ENCODE measurements around the gene ZDHHC23.

The ZDHHC23 gene

GRCh38 chr3:113947372-113948014 lies at the start of gene ZDHHC23:
Gene ZDHHC23 (plus strand): TSS chr3:113948013. CDS start chr3:113948803, 790 bp downstream.
- peak; percentile 79 to 91 (median 87) for DNase-seq

GRCh38 chr3:113898892-113899291 lies 48.9 kb upstream of the ZDHHC23 start:
- no peak for DNase-seq

DNA sequence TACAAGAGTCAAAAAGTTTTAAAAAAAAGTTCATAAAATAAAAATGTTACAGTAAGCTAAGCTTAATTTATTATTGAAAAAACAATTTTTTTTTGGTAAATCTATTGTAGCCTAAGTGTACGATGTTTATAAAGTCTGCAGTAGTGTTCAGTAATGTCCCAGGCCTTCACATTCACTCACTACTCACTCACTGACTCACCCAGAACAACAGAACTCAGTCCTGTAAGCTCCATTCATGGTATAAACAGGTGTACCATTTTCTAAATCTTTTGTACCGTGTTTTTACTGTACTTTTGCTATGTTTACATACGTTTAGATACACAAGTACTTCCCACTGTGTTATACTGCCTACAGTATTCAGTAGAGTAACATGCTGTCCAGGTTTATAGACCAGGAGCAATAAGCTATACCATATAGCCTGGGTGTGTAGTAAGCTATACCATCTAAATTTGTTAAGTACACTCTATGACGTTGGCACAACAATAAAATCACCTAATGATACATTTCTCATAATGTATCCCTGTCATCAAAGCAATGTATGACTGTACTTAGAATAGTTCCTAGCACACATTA lies 41.2 kb upstream of the ZDHHC23 start:
- no peak for DNase-seq

DNA sequence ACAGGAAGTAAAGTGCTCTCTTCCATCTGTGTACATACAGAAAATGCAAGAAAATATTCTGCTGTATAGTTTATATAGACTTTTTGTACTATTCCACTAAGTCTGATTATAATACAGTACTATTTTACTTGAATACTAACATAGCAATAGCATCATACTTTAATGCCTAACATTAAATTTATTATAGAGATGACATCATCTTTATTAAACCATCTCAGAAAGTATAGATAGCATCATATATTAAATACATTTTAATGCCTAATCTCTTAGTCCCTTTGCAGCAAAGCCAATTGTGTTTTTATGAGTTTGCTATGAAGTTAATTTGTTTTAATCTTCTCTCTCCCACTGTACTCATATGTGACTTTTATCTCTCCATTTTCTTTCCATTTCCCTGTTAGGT lies 39.7 kb upstream of the ZDHHC23 start:
- no peak for DNase-seq

DNA sequence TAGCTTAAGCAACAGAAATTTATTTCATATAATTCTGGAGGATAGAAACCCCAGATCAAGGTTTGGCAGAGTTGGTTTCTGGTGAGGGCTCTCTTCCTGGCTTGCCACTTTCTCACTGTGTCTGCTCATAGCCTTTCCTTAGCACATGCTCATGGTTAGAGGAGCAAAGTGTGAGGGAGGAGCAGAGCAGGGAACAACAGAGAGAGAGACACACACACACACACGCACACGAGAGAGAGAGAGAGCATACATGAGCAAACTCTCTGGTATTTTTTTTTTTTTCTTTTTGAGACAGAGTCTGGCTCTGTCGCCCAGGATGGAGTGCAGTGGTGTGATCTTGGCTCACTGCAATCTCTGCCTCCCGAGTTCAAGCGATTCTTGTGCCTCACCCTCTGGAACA lies 36.8 kb upstream of the ZDHHC23 start:
- DNase-seq: no peak

DNA sequence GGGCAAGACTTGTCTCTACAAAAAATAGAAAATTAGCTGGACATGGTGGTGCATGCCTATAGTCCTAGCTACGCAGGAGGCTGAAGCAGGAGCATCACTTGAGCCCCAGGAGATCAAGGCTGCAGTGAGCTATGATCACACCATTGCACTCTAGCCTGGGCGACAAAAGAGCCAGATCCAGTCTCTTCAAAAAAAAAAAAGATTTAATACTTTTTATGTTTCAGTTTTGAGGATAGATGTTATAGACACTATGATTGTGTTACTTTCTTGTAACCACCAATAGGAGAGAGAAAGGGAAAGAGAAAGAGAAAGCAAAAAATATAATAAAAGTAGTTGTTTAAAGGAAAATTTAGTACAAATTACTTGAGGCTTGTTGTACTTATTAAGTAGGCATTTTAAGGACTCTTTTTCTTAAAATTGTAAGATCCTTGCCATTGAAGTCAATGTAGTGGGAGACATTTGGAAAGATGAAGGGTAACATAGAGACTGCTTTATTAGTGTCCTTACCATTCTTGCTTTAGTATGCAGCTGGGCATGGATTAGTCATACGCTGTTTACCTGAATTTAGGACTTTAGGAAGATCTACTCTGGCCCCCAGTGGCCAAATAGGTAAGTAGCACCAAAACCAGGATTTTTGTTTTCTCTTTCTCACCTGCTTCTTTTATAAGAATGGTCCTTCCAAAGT lies 35.1 kb upstream of the ZDHHC23 start:
- DNase-seq: peak; percentile 48 to 81 (median 50)

- no peak for DNase-seq
Observed at GRCh38 chr3:113914646-113915045, 33.2 kb upstream of the ZDHHC23 start.

GRCh38 chr3:113927556-113927955 lies 20.3 kb upstream of the ZDHHC23 start:
- DNase-seq: no peak

GRCh38 chr3:113946831-113947230 lies 982 bp upstream of the ZDHHC23 start:
- DNase-seq: peak in 1 of 3 experiments; percentile 29

GRCh38 chr3:113948015-113948917 lies 453 bp downstream of the ZDHHC23 start:
- peak; percentile 58 to 87 (median 85) for DNase-seq

- DNase-seq: no peak
Observed at GRCh38 chr3:113952921-113953320, 5.1 kb downstream of the ZDHHC23 start.

GRCh38 chr3:113953677-113954076 lies 5.9 kb downstream of the ZDHHC23 start:
- DNase-seq: no peak

- DNase-seq: no peak
Observed at GRCh38 chr3:113954091-113954685, 6.4 kb downstream of the ZDHHC23 start.

DNA sequence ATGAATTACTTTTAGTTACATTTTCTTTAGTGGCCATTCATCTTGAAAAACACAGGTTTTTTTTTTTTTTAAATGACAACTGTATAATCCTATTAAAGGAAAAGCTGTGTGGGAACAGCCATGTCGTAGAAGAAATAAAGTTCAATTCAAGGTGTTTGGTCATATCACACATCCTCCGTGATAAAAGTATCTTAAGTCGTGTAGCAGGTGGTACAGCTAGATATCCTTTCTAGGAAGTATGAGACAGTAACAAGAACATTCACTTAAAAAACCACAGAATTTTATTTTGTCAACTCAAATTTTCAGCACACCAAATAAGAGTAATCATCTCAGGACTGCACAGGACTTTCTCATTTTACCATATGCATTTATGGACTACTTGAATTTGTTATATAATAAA lies 16.1 kb downstream of the ZDHHC23 start:
- DNase-seq: no peak

- no peak for DNase-seq
Observed at GRCh38 chr3:113966172-113966571, 18.4 kb downstream of the ZDHHC23 start.

GRCh38 chr3:113968986-113969385 lies 21.2 kb downstream of the ZDHHC23 start:
- DNase-seq: no peak

- DNase-seq: no peak
Observed at GRCh38 chr3:113977822-113978221, 30.0 kb downstream of the ZDHHC23 start.

GRCh38 chr3:113979916-113980315 lies 32.1 kb downstream of the ZDHHC23 start:
- DNase-seq: no peak

DNA sequence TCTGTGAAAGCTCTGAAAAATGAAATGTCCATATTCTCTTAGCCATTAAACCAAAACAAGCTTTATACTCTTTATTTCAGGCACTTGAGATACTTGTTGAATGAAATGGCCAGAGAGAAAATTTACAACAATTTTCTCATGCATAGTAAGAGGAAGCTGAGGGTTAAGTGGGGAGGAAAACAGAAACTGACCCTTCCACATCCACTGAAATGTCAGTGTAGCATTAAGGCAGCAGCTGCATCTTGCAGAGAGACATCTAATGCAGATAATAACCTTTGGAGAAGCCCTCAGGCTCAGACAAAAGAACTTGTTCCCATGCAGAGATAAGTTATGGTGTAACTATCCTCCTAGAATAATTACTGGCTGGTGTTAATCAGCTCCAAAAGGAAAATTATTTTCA lies 34.0 kb downstream of the ZDHHC23 start:
- DNase-seq: peak in 1 of 3 experiments; percentile 37

GRCh38 chr3:113983544-113983943 lies 35.7 kb downstream of the ZDHHC23 start:
- DNase-seq: no peak

GRCh38 chr3:113985541-113985940 lies 37.7 kb downstream of the ZDHHC23 start:
- no peak for DNase-seq

DNA sequence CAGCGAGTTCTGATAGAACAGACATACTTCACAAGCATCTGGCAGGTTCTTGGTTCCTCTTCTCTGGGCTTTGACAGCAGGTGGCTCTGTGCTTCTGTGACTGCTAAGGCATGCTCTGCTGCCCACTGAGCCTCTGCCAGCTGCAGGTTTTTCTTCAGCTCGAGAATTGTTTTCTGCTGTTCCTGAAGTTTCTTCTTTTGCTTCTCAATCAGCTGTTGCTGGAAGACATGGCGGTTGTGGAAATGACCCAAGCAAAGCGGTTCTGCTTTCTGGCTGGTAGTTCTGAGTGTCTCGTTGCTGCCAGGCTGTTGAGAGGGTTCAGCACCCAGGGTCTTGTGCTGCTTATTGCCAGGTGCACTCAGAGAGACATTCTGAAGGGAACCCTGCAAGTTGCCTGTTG lies 57.7 kb downstream of the ZDHHC23 start:
- no peak for DNase-seq

Measured in NCI-H1417 (cell line).